HG03108 (cell line): ENCODE measurements around the gene TRIM67.
"Not testable (repeated sequence)": the region's sequence is repeated elsewhere in the genome, so short reads cannot be mapped to it uniquely, and the experiment has no call there.

ENCODE experiments used
- ATAC-seq: cut with Tn5 transposase; IDR thresholded peaks from one replicate; pipeline ENCODE4 v1.9.1; 2021; ENCODE audit warnings: moderate library complexity; ENCODE audit not compliant: unreplicated experiment

The TRIM67 gene

GRCh38 chr1:231161667-231162296 lies at the start of gene TRIM67:
TSS of gene TRIM67 (plus strand) at chr1:231162058. CDS start at chr1:231162970, 912 bp downstream.
- ATAC-seq, result no peak

GRCh38 chr1:231116738-231117137 lies 45.1 kb upstream of the TRIM67 start:
- no peak for ATAC-seq

GRCh38 chr1:231118704-231119453 lies 43.0 kb upstream of the TRIM67 start:
- ATAC-seq, result no peak

DNA sequence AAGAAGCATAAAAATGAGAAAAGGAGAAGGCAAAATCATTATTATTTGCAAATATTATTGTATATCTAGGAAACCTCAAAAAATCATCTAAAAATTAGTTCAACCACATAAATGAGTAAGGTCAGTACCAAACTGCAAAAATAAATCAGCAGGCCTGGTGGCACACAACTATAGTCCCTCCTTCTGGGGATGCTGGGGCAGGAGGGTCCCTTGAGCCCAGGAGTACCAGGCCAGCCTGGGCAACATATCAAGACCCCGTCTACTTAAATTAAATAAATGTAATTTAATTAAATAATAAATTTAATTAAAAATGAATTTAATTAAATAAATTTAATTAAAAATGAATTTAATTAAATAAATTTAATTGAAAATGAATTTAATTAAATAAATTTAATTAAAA lies 40.3 kb upstream of the TRIM67 start:
- no peak for ATAC-seq

GRCh38 chr1:231122143-231122542 lies 39.7 kb upstream of the TRIM67 start:
- no peak for ATAC-seq

- ATAC-seq, result no peak
Observed at GRCh38 chr1:231124746-231125145, 37.1 kb upstream of the TRIM67 start.

DNA sequence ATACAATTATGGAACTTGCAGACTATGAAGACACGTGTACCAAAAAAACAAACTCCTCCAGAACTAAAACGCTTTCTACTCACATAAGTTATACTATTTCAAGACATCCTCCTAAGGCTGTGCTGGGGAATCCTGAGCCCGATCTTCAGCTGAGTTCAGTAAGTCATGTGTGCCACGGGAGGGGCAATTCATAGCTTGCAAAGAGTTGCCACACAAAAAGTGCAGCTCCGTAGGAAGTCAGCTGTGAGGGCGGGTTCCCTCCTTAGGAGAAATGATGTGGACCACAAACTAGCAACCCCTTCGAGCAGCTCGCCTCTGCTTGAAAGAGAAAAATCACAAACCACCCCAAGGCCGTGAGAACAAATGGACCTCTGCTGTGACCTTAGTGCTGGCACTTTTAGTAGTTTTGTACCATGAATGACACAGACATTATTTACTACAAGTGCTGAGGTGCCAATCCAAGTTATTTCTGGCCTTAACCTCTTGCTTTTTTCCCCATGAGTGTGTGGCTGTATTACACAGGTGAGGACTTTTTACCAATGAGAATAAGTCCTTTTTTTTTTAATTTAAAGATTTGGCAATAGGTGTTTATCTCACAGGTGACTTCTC lies 35.8 kb upstream of the TRIM67 start:
- no peak for ATAC-seq

GRCh38 chr1:231127106-231127505 lies 34.8 kb upstream of the TRIM67 start:
- not testable (repeated sequence) for ATAC-seq

GRCh38 chr1:231128471-231128870 lies 33.4 kb upstream of the TRIM67 start:
- not testable (repeated sequence) for ATAC-seq

DNA sequence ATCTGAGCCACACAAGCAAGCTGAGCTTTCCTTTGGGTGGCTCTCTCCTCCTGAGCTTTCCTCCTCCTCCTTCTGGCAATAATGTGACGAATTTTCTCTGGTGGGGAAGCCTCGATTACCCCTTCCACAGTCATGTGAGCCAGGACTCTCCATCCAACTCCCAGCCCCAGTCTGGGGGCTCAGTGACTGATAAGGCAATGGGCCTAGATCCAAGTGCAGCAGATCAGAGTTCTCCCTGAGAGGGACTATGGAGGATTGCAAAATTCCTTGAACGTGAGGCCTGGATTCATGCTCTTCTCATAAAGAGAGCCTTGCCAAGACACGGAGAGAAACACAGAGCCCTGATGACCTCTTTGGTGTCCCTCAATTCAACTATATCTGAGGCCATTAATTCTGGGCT lies 31.3 kb upstream of the TRIM67 start:
- ATAC-seq, result no peak

- ATAC-seq, result not testable (repeated sequence)
Observed at GRCh38 chr1:231132591-231132990, 29.3 kb upstream of the TRIM67 start.

GRCh38 chr1:231134624-231135023 lies 27.2 kb upstream of the TRIM67 start:
- no peak for ATAC-seq

DNA sequence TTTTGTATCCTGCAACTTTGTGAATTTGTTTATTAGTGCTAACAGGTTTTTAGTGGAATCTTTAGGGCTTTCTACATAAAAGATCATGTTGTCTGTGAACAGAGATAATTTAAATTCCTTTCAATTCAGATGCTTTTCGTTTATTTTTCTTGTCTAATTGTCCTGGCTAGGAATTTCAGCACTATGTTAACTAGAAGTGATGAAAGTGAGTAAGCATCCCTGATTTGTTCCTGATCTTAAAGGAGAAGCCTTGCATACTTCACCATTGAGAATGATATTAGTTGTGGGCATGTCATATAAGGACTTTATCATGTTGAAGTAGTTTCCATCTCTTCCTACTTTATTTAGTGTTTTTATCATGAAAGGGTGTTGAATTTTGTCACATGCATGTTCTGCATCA lies 23.6 kb upstream of the TRIM67 start:
- no peak for ATAC-seq

GRCh38 chr1:231139125-231139649 lies 22.7 kb upstream of the TRIM67 start:
- no peak for ATAC-seq

GRCh38 chr1:231139659-231140654 lies 21.9 kb upstream of the TRIM67 start:
- no peak for ATAC-seq

- ATAC-seq, result no peak
Observed at GRCh38 chr1:231144416-231145193, 17.3 kb upstream of the TRIM67 start.

- ATAC-seq, result no peak
Observed at GRCh38 chr1:231147896-231148295, 14.0 kb upstream of the TRIM67 start.

DNA sequence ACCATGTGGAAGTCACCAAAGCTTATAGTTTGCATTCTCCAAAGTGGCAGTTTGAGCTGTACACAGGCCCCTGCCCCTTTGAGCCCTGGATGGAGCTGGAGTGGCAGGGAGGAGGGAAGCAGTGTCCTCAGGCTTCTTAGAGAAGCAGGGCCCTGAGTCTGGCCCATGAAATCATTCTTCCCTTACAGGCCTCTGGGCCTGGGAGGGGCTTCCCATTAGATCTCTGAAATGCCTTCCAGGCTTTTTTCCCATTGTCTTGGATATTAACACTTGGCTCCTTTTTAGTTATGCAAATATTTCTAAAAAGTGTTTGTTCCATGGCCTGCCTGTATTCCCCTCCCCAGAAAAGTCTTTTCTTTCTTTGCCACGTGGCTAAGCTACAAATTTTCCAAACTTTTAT lies 10.0 kb upstream of the TRIM67 start:
- ATAC-seq, result no peak

DNA sequence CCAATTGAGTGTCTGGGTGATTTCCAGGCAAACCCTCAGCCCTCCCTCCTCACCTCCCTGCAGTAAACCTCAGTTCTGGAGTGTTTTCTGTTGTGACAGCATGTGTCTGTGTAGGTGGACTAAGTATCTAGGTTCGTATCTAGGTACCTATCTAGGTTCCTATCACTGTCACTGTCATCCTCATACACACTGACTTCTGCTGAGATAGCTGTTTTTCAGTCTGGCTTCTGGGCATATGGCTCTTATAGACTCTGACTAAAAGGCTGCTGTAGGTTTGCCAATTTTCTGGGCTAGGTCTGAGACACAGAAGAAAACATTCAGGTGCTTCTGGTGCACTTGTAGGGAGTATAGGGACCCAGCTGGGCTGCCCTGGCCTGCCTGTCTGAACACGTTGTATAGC lies 8.1 kb upstream of the TRIM67 start:
- ATAC-seq, result no peak

GRCh38 chr1:231155808-231156207 lies 6.0 kb upstream of the TRIM67 start:
- no peak for ATAC-seq
